Measurements from ENCODE around the gene LIPC. TPM values are rescaled to one million over a fixed set of nuclear protein-coding genes. Genes with fewer than 3 reads are reported as not detected.

Gene LIPC
- total and polyA plus RNA-seq, 10 donors = 0.47 to 2.5 (median 1.0) TPM

DNA sequence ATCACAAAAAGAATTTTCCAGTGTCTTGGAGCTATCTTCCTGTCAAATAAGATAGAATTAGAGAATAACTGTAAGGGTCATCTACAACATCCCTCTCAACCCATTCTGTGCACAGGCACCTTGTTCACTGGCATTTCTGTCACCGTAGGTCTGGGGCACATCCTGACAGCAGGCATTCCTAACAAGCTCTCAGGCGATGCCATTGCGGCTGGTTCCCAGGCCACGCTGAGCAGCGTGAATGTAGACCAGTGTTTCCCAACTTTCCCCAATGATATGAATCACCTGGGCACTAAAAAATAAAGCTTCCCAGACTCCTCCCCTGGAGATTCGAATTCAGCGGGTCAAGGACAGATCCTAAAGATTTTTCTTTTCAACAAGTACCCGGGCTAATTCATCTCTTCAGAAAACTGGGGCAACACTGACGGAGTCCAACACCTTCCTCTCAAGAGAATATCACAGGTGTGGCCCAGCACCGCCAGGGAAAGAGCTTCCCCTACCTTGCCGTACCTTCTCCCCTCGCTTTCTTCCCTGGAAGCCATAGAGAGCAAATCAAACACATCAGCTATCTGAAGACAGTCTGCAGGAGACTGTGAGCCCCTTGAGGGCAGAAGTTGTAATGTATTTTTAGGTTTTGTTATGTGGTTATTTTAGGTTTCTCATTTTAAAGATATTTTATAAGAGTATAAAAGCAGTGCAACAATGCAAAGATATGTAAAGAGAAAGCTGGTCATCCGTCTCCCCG, 143.4 kb downstream of the LIPC start:
- no peaks in the 10 kb centered on the region for H3K4me1 ChIP-seq
- H3K36me3 ChIP-seq = no peaks in the 10 kb centered on the region
- H3K9me3 ChIP-seq = no peaks in the 10 kb centered on the region
- intact Hi-C loops (cut with DNase I; ENCODE audit: low total_unique reads) = no loop called here
- no peak overlapping the region for H3K27ac ChIP-seq
- no peak for DNase-seq
- 92 to 96% (median 95%) methylated on average over 14 of the region's 14 CpGs for WGBS, 5 donors
- no peaks in the 10 kb centered on the region for H3K27me3 ChIP-seq (replicated peaks in 1 of 7)
- TF ChIP-seq POLR2A (IDR thresholded peaks at IDR 0.05) = no peak
- TF ChIP-seq, protein P1, sequence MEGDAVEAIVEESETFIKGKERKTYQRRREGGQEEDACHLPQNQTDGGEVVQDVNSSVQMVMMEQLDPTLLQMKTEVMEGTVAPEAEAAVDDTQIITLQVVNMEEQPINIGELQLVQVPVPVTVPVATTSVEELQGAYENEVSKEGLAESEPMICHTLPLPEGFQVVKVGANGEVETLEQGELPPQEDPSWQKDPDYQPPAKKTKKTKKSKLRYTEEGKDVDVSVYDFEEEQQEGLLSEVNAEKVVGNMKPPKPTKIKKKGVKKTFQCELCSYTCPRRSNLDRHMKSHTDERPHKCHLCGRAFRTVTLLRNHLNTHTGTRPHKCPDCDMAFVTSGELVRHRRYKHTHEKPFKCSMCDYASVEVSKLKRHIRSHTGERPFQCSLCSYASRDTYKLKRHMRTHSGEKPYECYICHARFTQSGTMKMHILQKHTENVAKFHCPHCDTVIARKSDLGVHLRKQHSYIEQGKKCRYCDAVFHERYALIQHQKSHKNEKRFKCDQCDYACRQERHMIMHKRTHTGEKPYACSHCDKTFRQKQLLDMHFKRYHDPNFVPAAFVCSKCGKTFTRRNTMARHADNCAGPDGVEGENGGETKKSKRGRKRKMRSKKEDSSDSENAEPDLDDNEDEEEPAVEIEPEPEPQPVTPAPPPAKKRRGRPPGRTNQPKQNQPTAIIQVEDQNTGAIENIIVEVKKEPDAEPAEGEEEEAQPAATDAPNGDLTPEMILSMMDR (IDR thresholded peaks at IDR 0.05 in 8 of 11, conservative IDR thresholded peaks at IDR 0.05 in 3 of 11) = no peak
- TF ChIP-seq POLR2AphosphoS5 (IDR thresholded peaks at IDR 0.05) = no peak
- no peak overlapping the region for H3K4me3 ChIP-seq

DNA sequence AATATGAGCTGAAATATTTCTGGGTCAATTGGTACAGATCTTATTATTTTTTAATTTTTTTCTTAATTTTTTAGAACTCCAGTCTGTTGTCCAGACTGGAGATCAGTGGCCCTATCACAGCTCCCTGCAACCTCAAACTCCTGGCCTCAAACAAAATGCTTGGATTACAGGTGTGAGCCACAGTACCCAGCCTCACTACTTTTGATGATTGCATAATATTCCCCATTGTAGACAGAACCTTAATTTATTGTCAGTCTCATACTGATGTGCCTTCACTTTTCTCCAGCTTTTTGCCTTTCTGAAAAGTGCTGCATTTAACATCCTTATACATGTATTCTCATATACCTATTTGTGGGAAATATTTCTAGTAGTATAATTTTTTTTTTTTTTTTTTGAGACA, 144.9 kb downstream of the LIPC start:
- intact Hi-C loops (cut with DNase I; ENCODE audit: low total_unique reads) = no loop called here
- Histone ChIP-seq H3K4me1 (no peaks in the 10 kb centered on the region), H3K4me3 (no peak overlapping the region), H3K9me3 (no peaks in the 10 kb centered on the region), H3K27me3 (replicated peaks in 1 of 7) (no peaks in the 10 kb centered on the region), H3K36me3 (no peaks in the 10 kb centered on the region), H3K27ac (no peak overlapping the region)
- no peak for DNase-seq
- TF ChIP-seq POLR2AphosphoS5 (IDR thresholded peaks at IDR 0.05) (no peak), POLR2A (IDR thresholded peaks at IDR 0.05) (no peak)
- TF ChIP-seq, protein P1 (IDR thresholded peaks at IDR 0.05 in 8 of 11, conservative IDR thresholded peaks at IDR 0.05 in 3 of 11) = no peak

DNA sequence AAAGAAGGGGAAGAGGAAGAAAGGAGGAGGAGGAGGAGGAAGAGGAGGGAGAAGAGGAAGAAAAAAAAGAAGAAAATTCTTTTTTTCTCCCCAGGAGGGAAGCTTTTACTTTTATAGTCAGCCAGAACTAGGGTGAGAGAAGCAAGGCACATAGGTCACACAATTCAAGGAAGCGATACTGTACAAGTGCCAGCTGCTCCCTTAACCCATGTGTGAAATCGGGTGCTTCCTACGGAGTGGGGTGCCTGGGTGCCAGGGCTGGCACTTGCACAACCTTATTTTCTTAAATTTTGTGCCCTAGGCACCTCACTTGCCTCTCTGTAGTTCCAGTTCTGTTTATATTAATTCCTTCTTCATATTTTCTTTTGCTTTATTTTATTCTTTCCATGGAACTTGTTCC, 150.4 kb downstream of the LIPC start:
- Histone ChIP-seq H3K9me3 (peaks cover 0 to 19% (median 6%) of the 10 kb centered on the region in 8 donors), H3K27me3 (replicated peaks in 1 of 7) (no peaks in the 10 kb centered on the region), H3K27ac (no peak overlapping the region), H3K4me1 (peaks cover 0 to 15% (median 3%) of the 10 kb centered on the region in 6 donors), H3K36me3 (no peaks in the 10 kb centered on the region), H3K4me3 (no peak overlapping the region)
- TF ChIP-seq POLR2AphosphoS5 (IDR thresholded peaks at IDR 0.05) (no peak), POLR2A (IDR thresholded peaks at IDR 0.05) (no peak)
- TF ChIP-seq, protein P1 (IDR thresholded peaks at IDR 0.05 in 8 of 11, conservative IDR thresholded peaks at IDR 0.05 in 3 of 11) = no peak
- intact Hi-C loops (cut with DNase I; ENCODE audit: low total_unique reads) = no loop called here
- WGBS, 5 donors = 75 to 86% (median 77%) methylated on average over 3 of the region's 3 CpGs
- DNase-seq = no peak

DNA sequence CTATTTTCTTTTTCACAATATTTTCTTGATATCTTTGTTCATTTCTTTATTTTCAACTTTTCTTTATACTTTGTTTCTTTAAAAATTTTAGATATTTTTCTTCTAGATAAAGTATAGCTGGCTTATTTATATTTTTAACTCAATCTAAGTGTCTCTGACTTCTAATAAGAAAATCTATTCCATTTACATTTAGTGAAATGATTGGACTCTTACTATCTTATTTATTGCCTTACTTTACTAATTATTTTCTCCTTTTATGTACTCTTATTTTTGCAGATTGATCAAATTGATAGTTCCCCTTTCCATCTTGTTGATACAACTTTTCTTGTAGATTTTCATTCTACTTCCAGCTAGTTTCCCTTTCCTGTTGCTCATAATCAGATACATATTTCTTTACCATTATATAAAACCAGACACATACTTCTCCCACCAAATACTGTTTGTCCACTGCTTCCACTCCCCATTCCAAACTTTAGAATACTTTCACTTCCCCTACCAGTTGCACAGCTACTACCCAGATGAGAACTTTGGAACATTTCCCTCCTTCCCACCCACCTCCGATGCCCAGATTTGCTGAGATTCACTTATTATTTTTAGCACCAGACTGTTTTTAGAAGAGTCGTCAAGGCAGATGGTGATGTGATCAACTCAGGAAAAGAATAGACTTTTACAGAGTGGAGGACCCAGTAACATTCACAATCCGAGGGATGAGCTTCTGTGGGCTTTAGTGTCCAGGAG, 151.5 kb downstream of the LIPC start:
- Histone ChIP-seq H3K4me3 (no peak overlapping the region), H3K4me1 (peaks cover 0 to 15% (median 3%) of the 10 kb centered on the region in 6 donors), H3K9me3 (peaks cover 0 to 19% (median 6%) of the 10 kb centered on the region in 8 donors), H3K36me3 (no peaks in the 10 kb centered on the region), H3K27me3 (replicated peaks in 1 of 7) (no peaks in the 10 kb centered on the region), H3K27ac (no peak overlapping the region)
- intact Hi-C loops (cut with DNase I; ENCODE audit: low total_unique reads) = no loop called here
- WGBS, 5 donors = 83 to 87% (median 85%) methylated on average over 3 of the region's 3 CpGs
- no peak for DNase-seq
- TF ChIP-seq, protein P1 (IDR thresholded peaks at IDR 0.05 in 8 of 11, conservative IDR thresholded peaks at IDR 0.05 in 3 of 11) = no peak
- no peak for TF ChIP-seq POLR2A (IDR thresholded peaks at IDR 0.05)
- TF ChIP-seq POLR2AphosphoS5 (IDR thresholded peaks at IDR 0.05) = no peak

All from spleen (tissue), 11 donors.